Hepatocyte (in vitro differentiated cells): ENCODE results near the gene MRPS18B.

Source experiments
- EZH2 ChIP-seq: fragments of 200-600 bp; sonication (generic); IDR thresholded peaks from 2 replicates; pipeline ENCODE4 v1.6.1; 2016; ENCODE audit warnings: antibody characterized with exemption, mild to moderate bottlenecking, borderline replicate concordance
- EZH2phosphoT487 ChIP-seq: fragments of 200-600 bp; sonication (generic); IDR thresholded peaks from one replicate; pipeline ENCODE4 v1.6.1; 2018; ENCODE audit warnings: antibody characterized with exemption, mild to moderate bottlenecking, low read depth, moderate library complexity; ENCODE audit not compliant: unreplicated experiment, severe bottlenecking
- TF ChIP-seq, protein P1 (sequence below): fragments of 200-600 bp; sonication (generic); IDR thresholded peaks from 2 replicates; pipeline ENCODE4 v1.5.1; 2016; ENCODE audit warnings: antibody characterized with exemption, mild to moderate bottlenecking; ENCODE audit not compliant: poor library complexity

DNA sequence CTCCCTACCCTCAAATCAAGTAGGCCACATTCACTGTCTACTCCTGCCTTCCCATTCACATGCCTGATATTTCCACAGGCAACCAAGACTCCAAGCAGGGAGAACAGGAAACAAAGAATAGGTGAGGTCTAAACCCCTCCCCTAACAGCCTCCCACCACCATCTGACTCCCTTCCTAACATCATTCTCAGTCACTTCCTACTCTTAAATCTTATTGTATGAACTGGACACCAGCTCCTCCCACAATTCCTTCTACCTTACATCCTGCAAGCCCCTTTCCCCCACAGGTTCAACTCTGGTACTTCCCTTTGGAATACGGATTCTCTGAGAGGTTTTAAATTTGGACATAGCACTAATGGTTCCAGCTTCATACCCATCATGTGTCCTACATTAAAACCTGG is 28.3 kb downstream of the MRPS18B start:
- TF ChIP-seq, protein P1, sequence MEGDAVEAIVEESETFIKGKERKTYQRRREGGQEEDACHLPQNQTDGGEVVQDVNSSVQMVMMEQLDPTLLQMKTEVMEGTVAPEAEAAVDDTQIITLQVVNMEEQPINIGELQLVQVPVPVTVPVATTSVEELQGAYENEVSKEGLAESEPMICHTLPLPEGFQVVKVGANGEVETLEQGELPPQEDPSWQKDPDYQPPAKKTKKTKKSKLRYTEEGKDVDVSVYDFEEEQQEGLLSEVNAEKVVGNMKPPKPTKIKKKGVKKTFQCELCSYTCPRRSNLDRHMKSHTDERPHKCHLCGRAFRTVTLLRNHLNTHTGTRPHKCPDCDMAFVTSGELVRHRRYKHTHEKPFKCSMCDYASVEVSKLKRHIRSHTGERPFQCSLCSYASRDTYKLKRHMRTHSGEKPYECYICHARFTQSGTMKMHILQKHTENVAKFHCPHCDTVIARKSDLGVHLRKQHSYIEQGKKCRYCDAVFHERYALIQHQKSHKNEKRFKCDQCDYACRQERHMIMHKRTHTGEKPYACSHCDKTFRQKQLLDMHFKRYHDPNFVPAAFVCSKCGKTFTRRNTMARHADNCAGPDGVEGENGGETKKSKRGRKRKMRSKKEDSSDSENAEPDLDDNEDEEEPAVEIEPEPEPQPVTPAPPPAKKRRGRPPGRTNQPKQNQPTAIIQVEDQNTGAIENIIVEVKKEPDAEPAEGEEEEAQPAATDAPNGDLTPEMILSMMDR = no peak
- TF ChIP-seq EZH2 (no peak), EZH2phosphoT487 (no peak)
